ENCODE data around the gene CDC25B.

CDC25B gene

DNA sequence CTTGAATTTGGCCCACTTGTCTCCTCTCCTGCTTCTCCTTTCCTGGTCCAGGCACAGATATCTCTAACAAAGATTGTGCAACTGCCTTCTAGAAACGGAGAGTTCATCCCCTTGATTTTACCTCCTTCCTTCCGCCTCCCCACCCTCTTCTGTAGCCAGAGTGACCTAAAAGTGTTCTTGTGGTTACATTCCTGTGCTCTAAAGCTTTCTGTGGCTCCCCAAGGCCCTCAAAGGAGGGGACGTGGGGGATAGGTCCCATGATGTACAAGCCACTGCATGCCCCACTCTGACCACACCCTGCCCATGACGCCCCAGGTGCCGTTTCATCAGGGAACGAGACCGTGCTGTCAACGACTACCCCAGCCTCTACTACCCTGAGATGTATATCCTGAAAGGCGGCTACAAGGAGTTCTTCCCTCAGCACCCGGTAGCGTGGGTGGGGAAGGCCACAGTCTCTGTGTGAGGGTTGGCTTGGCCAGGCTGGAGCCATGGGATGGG lies 8.2 kb downstream of the CDC25B start:
- no peak for DNase-seq (ENCODE audit: low spot score)

DNA sequence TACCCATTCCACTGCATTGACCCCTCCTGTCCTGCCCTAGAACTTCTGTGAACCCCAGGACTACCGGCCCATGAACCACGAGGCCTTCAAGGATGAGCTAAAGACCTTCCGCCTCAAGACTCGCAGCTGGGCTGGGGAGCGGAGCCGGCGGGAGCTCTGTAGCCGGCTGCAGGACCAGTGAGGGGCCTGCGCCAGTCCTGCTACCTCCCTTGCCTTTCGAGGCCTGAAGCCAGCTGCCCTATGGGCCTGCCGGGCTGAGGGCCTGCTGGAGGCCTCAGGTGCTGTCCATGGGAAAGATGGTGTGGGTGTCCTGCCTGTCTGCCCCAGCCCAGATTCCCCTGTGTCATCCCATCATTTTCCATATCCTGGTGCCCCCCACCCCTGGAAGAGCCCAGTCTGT lies 8.7 kb downstream of the CDC25B start:
- DNase-seq (ENCODE audit: low spot score), result no peak

DNA sequence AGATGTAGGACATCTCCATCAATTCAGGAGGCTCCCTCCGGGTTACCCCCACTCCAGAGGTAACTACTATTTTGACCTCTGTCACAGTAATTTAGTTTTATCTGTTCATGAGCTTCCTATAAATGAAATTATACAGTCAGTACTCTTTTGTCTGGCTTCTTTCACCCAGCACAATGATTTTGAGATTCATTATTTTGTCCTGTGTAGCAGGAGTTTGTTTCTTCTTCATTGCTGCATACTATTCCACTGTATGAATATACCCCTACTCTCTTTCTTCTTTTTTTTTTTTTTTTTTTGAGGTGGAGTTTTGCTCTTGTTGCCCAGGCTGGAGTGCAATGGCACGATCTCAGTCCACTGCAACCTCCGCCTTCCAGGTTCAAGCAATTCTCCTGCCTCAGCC lies 12.4 kb downstream of the CDC25B start:
- DNase-seq (ENCODE audit: low spot score), result no peak

DNA sequence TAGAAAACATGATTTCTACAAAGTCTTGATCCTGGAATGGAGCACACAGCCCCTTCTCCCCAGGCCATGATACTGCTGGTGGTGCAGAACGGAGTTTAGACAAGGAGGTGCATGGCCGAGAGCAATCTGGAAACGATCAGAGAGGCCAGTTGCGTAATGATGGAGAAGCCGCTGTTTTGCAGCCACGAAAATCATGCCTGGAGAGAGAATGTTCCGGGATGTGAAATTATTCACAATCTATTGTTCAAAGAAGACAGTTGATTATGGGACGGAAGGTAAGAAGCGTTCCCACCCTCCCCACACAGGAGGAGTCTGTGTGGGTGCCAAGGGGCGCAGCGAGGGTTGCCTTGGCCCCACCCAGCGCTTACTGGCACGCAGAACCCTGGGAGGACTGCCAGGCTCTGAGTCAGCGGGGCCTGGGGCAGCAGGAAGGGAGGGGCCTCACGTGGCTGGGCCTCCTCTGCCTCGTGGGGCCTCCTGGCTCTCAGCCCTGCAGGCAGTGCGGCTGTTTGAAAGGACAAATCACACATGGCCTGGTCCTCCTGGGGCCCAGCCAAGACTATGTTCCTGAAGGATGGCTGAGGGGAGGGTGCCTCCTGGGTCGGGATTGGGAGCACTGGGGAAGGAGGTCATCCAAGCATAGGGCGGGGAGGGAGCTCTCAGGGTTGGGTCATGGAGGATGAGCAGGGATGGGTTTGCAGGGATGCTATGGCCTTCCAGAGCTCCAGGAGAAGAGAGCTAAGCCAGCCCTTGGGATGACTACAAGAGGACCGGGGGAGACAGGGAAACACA lies 15.6 kb downstream of the CDC25B start:
- peak; percentile 96 for DNase-seq (ENCODE audit: low spot score)

DNA sequence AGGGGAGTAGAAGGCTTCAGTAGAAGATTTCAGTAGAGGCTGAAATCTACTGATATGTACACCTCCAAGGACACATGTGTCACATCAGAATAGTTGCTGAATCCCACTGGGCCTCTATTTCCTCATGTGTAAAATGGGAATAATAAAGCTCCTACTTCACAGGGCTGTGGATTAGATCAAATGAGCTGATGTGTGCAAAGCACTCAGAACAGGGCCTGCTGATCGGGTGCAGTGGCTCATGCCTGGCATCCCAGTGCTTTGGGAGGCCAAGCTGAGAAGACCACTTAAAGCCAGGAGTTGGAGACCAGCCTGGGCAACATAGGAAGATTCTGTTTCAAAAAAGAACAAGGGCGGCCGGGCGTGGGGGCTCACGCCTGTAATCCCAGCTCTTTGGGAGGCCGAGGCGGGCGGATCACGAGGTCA lies 16.2 kb downstream of the CDC25B start:
- no peak for DNase-seq (ENCODE audit: low spot score)

DNA sequence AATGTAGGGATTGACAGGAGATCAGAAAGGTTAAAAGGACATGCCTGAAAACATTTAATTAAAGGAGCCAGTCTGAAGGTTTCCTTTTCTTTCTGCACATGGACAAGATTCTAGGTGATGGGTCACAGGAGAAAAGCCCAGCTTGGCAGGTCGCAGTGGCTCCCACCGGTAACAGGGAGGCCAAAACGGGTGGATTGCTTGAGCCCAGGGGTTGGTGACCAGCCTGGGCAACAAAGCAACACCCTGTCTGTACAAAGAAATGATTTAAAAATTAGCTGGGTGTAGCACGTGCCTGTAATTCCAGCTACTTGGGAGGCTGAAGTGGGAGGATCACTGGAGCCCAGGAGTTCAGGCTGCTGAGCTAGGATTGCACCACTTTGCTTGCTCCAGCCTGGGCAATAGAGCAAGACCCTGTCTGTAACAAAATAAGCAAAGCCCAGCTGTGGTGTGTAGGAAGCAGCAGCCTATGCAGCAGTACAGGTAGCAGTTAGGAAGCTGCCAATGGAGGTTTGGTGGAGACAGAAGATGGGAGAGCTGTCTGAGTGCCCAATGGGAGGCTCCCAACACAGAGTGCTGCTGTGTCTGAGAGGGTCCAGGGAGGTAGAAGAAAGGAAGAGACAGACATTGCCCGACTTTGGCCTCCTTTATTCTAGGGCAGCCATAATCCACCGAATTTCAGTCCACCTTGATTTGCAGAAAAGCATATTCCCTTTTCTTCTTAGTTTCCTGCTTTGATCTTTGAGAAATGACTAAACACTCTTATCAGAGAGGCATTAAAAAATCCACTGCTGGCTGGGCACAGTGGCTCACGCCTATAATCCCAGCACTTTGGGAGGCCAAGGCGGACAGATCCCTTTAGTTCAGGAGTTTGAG lies 17.1 kb downstream of the CDC25B start:
- DNase-seq (ENCODE audit: low spot score), result no peak

DNA sequence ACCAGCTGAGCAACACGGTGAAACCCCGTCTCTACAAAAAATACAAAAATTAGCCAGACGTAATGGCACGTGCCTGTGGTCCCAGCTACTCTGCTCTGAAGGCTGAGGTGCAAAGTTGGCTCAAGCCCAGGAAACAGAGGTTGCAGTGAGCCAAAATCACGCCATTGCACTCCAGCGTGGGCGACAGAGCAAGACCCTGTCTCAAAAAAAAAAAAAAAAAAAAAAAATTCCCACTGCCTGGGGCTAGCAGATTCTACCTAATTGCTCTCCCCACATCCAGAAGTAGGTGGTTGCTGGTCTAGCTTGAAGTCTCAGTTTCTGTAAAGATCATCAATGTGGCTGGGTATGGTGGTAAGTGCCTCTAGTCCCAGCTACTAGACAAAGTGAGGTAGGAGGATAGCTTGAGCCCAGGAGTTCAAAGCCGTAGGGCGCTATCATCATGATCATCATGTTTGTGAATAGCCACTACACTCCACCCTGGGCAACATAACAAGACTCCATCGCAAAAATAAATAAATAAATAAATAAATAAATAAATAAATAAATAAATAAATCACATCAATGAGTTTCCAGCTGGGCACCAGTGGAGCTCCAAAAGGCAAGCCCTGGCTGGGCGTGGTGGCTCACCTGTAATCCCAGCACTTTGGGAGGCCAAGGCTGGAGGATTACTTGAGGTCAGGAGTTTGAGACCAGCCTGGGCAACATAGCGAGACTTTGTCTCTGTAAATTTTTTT lies 17.9 kb downstream of the CDC25B start:
- no peak for DNase-seq (ENCODE audit: low spot score)

DNA sequence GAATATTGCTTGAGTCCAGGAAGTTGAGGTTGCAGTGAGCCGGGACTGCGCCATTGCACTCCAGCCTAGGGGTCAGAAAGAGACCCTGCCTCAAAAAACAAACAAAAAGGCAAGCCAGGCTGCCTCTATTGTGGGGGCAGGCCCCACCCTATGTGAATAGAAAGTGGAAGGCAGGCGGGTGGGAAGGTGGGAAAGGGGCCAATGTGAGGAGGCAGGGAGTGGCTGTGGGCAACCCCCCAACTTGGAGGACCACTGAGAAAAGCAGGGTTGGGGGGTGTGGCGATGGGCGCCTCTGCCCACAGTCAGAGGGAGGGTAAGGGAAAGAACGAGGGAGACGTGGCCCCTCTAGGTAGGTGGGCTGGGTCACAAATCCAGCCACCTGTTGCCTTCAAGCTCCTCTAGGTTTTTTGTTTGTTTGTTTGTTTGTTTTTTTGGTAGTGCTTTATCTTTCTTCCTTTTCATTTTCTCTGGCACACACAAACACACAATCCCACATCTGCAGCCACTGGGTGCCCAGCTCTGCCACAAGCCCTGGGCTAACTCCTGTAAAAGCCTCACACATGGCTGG lies 18.9 kb downstream of the CDC25B start:
- no peak for DNase-seq (ENCODE audit: low spot score)

DNA sequence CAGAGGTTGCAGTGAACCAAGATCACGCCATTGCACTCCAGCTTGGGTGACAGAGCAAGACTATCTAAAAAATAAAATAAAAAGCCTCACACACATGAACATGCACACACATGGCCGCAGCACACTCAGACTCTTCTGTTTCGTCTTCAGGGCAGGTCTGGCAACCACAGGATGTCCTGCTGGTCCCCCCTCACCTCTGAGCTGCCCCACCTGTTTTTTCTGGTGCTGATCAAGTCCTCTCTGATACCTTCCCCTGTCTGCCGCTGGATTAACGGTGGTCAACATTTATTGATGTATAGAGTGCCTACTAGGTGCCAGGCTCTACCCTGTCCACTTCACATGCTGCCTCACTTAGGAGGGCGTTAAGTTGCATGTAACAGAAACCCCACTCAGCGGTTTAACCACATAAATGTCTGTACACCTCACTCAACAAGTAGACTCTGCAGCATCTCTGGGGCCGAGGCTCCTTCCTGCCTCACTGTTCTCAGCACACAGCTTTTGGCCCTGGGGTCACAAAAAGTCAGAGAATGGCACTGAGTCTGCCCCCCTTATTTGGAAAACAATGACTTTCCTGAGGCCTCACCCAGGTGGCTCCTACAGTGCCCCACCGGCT lies 19.7 kb downstream of the CDC25B start:
- DNase-seq (ENCODE audit: low spot score), result no peak

DNA sequence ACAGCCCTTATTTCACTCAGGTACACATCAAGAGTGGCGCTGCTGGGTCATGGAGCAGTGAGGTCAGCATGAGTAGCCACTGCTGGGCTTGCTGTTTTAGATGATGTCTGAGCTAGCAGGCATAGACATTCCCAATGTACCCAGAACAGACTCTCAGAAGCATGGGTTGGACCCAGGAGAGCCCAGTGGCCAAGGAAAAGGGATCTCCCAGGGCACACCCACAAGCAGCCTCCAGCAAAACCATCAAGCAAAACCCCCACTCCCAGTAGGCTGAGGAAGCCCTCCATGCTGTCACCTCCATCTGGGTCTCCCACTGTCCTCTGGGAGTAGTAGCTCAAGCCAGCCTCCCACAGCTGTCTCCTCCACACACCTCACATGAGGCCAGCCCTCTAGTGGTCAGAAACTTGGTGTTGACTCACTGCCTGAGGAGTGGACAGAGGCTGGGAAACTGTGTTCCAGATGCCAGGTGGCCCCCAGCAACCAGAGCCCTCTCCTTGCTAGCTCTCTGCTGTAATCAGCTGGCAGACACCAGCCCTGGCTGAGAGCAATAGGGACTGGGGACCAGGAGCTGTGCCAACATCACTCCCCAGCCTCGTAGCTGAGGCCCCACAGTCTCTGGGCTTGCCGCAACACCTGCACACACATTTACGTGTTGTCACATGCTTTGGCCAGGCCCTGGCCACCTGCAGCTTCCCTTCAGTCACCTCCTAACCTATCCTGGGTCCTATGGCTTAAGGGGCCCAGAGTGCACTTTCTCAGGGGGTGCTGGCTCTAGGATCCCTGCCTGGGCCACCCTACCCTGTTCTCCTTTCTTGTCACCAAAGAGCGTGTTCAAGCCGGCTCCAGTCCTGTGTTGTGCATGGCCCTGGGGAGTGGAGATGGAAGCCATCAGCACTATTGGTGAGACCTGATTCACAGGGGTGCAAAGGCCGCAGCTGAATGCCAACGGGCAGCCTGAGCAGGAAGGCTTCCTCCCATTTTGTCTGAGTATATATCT lies 22.3 kb downstream of the CDC25B start:
- DNase-seq (ENCODE audit: low spot score), result peak; percentile 73

DNA sequence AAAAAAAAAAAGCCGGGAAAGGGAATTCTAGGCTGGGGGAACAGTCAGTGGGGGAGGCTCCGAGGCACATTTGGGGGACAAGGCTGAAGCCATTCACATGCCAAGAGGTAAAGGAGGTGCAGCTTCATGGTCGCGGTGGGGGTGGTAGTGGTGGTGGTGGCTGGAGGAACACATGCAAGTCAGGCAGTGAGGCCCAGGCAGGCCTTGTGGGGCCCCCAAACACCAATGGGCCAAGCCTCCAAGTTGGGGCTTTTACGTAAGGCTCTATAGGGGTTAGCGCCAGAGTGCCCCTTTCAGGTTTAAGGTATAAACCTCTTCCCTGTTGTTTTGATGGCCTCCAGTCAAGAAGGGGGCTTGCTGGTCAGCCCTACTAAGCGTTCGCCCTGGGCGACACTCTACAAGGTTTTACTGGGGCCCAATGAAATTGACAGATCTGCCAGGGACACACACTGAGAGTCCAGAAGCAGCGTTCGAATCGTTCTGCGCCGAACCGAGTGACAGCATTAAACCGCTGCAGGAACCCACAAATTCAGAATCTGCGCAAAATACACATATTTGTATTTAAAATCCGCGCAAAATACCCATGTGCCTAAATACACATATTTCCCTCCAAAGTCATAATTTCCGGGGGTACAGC lies 23.4 kb downstream of the CDC25B start:
- DNase-seq (ENCODE audit: low spot score), result no peak

DNA sequence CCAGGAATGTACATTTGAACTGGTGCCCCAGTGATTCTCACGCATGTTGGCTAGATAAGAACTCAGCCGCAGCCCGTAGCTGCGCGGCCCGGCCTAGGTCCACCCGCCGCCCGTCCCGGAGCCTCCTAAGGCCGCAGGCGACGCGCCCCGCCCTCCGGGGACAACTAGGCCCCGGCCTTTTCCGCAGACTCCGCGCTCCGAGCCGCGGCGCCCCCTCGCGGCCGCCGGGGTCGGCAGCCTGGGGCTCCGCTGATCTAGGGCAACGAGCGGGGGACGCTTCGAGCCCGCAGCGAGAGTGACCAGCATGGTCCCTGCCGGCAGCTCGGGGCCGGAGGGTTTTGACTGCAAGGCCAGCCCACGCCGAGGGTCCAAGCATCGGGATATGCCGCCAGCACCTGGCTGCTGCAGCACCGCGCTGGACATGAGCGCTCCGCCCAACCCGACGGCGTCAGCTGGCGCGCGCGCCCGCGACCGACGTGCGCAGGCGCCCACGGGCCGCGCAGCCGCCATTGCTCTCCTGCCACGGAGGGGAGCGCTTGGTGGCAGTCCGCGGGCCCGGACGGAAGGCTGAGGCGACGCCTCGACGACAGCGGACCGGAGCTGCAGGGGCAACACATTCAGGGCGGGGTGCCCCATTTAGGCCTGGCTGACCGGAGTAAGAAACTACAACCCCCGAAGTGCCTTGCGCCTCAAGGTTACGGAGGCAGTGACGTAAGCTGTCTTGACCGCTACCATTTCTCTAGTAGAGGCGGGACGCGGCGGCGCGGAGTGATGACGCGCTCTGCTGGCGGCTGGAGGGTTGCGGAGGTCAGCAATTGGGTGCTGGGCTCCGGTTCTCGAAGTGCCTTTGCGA lies 24.2 kb downstream of the CDC25B start, which contains the start of gene AP5S1:
TSS of gene AP5S1 (plus strand) at position 500 of the 853 bp plus-strand sequence. CDS start 1,571 bp downstream, outside the sequence.
- peak; percentile 92 for DNase-seq (ENCODE audit: low spot score)

DNA sequence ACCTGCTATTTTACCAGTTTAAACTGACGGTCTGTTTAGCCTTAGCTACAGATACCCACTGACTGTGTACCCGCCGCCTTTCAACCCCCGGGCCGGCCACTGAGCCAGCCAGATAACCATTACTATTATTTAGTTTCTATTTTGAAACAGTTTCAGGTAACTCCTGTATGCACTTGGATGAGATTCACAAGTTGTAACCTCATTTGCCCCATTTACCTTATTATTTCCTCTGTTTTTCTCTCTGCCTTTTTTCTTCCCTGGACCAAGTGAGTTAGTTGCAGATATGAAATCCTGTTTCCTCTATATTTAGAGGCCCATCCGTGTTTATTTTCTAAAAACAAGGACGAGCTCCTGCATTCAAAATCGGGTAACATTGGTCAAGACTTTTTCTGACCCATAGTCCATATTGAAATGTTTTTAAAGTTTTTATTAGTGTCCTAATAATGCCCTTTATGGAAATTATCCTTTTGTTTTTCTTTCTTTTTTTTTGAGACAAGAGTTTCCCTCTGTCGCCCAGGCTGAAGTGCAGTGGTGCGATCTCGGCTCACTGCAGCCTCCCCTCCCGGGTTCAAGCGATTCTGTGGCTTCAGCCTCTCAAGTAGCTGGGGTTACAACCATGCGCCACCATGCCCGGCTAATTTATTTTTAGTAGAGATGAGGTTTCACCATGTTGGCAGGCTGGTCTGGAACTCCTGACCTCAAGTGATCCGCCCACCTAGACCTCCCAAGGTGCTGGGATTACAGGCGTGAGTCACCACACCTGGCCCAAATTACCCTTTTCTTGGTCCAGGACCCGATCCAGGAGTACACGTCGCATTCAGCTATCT lies 25.0 kb downstream of the CDC25B start:
- DNase-seq (ENCODE audit: low spot score), result no peak

DNA sequence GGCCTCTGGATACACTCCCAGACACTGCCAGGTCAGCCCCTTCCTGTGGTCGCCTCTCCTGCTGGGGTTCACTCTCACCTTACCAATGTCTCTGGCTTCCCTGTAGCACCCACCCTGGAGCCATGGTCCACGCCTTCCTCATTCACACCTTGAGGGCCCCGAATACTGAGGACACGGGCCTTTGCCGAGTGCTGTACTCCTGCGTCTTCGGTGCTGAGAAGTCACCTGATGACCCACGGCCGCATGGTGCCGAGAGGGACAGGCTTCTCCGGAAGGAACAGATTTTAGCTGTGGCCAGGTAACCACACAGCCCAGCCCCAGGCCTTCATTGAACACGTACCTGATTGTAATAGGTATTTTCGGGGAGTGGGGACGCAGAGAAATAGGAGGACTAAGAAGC lies 25.9 kb downstream of the CDC25B start:
- no peak for DNase-seq (ENCODE audit: low spot score)

DNA sequence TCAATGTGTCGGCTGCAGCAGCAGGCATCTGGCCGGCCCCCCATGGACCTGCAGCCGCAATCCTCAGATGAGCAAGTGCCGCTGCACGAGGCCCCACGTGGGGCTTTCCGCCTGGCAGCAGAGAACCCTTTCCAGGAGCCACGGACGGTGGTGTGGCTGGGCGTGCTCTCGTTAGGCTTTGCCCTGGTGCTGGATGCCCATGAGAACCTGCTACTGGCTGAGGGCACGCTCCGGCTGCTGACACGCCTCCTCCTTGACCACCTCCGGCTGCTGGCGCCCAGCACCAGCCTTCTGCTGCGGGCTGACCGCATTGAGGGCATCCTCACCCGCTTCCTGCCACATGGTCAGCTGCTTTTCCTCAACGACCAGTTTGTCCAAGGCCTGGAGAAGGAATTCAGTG lies 27.8 kb downstream of the CDC25B start:
- DNase-seq (ENCODE audit: low spot score), result no peak

DNA sequence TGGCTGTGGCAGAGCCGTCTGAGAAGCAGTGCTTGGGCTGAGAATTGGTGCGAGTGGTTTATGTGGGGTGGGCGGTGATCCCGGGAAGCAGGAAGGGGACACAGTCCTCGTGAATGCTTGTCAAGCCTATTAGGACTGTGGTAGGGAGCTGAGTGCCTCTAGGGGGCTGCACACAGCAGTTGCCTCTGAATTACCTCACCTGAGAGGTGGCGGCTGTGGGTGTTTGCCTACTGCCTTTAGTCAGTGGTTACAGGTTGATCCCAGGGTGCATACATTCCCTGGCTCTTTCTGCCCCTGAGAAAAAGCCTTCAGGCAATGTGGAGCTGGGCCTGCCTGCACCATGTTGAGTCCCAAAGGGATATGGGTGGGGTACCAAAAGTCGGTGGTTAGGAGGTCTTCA lies 29.4 kb downstream of the CDC25B start:
- no peak for DNase-seq (ENCODE audit: low spot score)

DNA sequence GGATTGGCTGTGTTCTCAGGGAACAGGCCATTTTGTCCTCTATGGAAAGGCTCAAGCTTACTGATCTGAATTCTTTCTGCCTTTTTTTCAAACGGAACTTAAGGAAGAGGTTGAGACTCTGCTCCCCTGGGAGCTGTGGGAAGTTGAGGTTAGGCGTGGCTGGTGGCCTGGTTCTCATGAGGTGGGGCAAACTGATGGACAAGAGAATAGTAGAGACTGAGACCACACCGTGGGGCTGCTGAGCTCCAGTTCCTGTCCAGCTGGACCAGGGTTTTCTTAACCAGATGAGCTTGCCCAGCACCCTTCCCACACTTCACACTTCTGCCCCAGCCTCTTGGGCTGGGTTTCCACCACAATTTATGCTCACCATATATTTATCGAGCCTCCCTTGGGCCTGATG lies 30.3 kb downstream of the CDC25B start:
- DNase-seq (ENCODE audit: low spot score), result no peak

DNA sequence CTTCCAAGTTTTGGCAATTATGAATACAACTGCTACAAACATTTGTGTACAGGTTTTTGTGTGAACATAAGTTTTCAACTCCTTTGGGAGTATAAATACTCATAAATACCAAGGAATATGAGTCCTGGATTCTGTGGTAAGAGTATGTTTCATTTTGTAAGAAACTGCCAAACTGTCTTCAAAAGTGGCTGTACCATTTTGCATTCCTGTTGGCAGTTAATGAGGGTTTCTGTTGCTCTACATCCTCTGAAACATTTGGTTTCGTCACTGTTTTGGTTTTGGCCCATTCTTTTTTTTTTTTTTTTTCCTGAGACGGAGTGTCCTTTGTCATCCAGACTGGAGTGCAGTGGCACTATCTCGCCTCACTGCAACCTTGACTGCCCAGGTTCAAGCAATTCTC lies 32.7 kb downstream of the CDC25B start:
- DNase-seq (ENCODE audit: low spot score), result no peak
